ENCODE results near the gene TRMO.

DNA sequence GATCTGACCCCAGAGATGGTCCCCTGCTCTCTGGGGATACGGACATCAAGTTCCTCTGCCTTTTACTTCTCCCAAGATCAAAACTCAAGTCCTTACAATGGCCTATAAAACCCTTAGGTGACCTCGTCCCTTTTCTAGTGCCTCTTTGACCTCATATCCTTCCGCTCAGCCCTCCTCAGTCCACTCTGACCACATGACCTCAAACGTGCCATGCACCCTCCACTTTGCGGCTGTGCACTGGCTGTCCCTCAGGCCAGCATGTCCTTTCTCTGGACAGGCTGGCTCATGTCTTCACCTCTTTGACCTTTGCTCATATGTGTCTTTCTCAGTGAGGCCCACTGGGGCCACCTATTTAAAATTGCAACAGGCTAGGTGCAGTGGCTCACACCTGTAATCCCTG lies 14.7 kb downstream of the TRMO start:
- TF ChIP-seq, protein P1, sequence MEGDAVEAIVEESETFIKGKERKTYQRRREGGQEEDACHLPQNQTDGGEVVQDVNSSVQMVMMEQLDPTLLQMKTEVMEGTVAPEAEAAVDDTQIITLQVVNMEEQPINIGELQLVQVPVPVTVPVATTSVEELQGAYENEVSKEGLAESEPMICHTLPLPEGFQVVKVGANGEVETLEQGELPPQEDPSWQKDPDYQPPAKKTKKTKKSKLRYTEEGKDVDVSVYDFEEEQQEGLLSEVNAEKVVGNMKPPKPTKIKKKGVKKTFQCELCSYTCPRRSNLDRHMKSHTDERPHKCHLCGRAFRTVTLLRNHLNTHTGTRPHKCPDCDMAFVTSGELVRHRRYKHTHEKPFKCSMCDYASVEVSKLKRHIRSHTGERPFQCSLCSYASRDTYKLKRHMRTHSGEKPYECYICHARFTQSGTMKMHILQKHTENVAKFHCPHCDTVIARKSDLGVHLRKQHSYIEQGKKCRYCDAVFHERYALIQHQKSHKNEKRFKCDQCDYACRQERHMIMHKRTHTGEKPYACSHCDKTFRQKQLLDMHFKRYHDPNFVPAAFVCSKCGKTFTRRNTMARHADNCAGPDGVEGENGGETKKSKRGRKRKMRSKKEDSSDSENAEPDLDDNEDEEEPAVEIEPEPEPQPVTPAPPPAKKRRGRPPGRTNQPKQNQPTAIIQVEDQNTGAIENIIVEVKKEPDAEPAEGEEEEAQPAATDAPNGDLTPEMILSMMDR (IDR thresholded peaks at IDR 0.05): no peak
- TF ChIP-seq, protein P2, sequence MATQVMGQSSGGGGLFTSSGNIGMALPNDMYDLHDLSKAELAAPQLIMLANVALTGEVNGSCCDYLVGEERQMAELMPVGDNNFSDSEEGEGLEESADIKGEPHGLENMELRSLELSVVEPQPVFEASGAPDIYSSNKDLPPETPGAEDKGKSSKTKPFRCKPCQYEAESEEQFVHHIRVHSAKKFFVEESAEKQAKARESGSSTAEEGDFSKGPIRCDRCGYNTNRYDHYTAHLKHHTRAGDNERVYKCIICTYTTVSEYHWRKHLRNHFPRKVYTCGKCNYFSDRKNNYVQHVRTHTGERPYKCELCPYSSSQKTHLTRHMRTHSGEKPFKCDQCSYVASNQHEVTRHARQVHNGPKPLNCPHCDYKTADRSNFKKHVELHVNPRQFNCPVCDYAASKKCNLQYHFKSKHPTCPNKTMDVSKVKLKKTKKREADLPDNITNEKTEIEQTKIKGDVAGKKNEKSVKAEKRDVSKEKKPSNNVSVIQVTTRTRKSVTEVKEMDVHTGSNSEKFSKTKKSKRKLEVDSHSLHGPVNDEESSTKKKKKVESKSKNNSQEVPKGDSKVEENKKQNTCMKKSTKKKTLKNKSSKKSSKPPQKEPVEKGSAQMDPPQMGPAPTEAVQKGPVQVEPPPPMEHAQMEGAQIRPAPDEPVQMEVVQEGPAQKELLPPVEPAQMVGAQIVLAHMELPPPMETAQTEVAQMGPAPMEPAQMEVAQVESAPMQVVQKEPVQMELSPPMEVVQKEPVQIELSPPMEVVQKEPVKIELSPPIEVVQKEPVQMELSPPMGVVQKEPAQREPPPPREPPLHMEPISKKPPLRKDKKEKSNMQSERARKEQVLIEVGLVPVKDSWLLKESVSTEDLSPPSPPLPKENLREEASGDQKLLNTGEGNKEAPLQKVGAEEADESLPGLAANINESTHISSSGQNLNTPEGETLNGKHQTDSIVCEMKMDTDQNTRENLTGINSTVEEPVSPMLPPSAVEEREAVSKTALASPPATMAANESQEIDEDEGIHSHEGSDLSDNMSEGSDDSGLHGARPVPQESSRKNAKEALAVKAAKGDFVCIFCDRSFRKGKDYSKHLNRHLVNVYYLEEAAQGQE (IDR thresholded peaks at IDR 0.05; ENCODE audit: insufficient read depth in 1 of 2, low read depth in 2 of 2, low read length in 1 of 2): no peak
- TF ChIP-seq POLR2AphosphoS5 (IDR thresholded peaks at IDR 0.05; ENCODE audit: low read depth, low read length): no peak

Measured in Panc1 (cell line).